ENCODE results near the gene ANKRD13B. TPM values are rescaled to one million over a fixed set of nuclear protein-coding genes. Genes with fewer than 3 reads are reported as not detected.

The ANKRD13B gene
- total RNA-seq, 1 donor from 2014 or later, result 22.4 TPM

- DNase-seq (ENCODE audit: low spot score) (peak; percentile 85), ATAC-seq (peak; percentile 56)
- intact Hi-C loops (cut with DNase I), result no loop called here
Observed at GRCh38 chr17:29591146-29591736, 1.7 kb upstream of the ANKRD13B start.

- peak; percentile 84 for ATAC-seq
- intact Hi-C loops (cut with DNase I), result no loop called here
Observed at GRCh38 chr17:29591737-29592608, 959 bp upstream of the ANKRD13B start.

GRCh38 chr17:29593591-29594518, 923 bp downstream of the ANKRD13B start:
- DNase-seq (ENCODE audit: low spot score), result peak; percentile 65
- intact Hi-C loops (cut with DNase I), result no loop called here

More at GRCh38 chr17:29591737-29592608, 959 bp upstream of the ANKRD13B start:
- DNase-seq (ENCODE audit: low spot score), result peak; percentile 94

GRCh38 chr17:29594519-29595090, 1.7 kb downstream of the ANKRD13B start:
- ATAC-seq (no peak), DNase-seq (ENCODE audit: low spot score) (peak; percentile 57)
- intact Hi-C loops (cut with DNase I), result no loop called here

More at GRCh38 chr17:29593591-29594518, 923 bp downstream of the ANKRD13B start:
- no peak for ATAC-seq

GRCh38 chr17:29595107-29595942, 2.4 kb downstream of the ANKRD13B start:
- DNase-seq (ENCODE audit: low spot score), result no peak
- ATAC-seq, result no peak
- intact Hi-C loops (cut with DNase I), result no loop called here

GRCh38 chr17:29595943-29596774, 3.2 kb downstream of the ANKRD13B start:
- ATAC-seq, result no peak
- intact Hi-C loops (cut with DNase I), result no loop called here
- DNase-seq (ENCODE audit: low spot score), result no peak

- ATAC-seq (peak; percentile 29), DNase-seq (ENCODE audit: low spot score) (no peak)
- intact Hi-C loops (cut with DNase I), result no loop called here
Observed at GRCh38 chr17:29596811-29597210, 3.9 kb downstream of the ANKRD13B start.

- intact Hi-C loops (cut with DNase I), result no loop called here
- ATAC-seq (peak; percentile 3), DNase-seq (ENCODE audit: low spot score) (no peak)
Observed at GRCh38 chr17:29597361-29598172, 4.6 kb downstream of the ANKRD13B start.

- ATAC-seq (no peak), DNase-seq (ENCODE audit: low spot score) (no peak)
- intact Hi-C loops (cut with DNase I), result no loop called here
Observed at GRCh38 chr17:29603109-29603674, 10.3 kb downstream of the ANKRD13B start.

- DNase-seq (ENCODE audit: low spot score) (no peak), ATAC-seq (no peak)
- intact Hi-C loops (cut with DNase I), result no loop called here
Observed at GRCh38 chr17:29607557-29608195, 14.7 kb downstream of the ANKRD13B start.

GRCh38 chr17:29608986-29609385, 16.1 kb downstream of the ANKRD13B start:
- ATAC-seq, result no peak
- intact Hi-C loops (cut with DNase I), result no loop called here
- DNase-seq (ENCODE audit: low spot score), result no peak

- ATAC-seq (no peak), DNase-seq (ENCODE audit: low spot score) (no peak)
- intact Hi-C loops (cut with DNase I), result no loop called here
Observed at GRCh38 chr17:29610395-29610794, 17.5 kb downstream of the ANKRD13B start.

GRCh38 chr17:29611351-29612093, 18.6 kb downstream of the ANKRD13B start:
- DNase-seq (ENCODE audit: low spot score) (no peak), ATAC-seq (no peak)
- intact Hi-C loops (cut with DNase I), result no loop called here

- intact Hi-C loops (cut with DNase I), result no loop called here
- DNase-seq (ENCODE audit: low spot score) (no peak), ATAC-seq (no peak)
Observed at GRCh38 chr17:29612094-29612403, 19.1 kb downstream of the ANKRD13B start.

All from sciatic nerve (tissue), 2 donors.